ENCODE results near the gene DNAJC30.
"Not testable (repeated sequence)": the region's sequence is repeated elsewhere in the genome, so short reads cannot be mapped to it uniquely, and the experiment has no call there.

DNAJC30 gene

DNA sequence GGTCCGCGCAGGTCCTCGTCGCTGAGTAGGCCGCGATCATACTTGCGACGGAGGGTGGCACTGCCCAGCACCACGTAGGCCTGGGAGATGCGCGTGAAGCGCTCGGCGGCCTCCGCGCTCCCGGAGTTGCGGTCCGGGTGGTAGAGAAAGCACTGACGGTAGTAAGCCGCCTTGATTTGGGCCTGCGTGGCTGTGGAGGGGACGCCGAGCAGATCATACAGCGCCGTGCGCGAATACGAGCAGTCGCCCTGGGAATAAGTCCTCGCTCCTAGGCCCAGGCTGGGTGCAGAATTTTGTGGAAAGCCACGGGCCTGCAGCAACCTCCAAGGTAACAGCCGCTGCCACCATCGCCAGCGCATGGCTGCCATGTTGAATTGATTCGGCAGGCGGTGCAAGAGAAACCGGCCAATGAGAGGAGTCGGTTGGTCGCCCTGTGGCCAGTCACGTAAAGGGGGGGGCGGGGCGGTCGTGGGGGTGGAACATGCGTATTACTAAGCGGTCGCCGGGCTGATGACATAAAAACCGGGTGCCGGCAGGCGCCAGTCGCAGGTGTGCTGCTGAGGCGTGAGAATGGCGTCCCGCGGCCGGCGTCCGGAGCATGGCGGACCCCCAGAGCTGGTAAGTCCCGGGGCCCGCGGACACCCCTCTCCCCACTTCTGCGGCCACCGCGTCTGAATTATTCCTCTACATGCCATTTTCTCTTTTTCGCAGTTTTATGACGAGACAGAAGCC is at the start of gene DNAJC30, which contains the start of gene BUD23:
TSS of gene DNAJC30 (minus strand) at position 398 of the 732 bp plus-strand sequence. CDS start at position 368, 30 bp downstream.
TSS of gene BUD23 (plus strand) at position 542 of the 732 bp plus-strand sequence. CDS start at position 571, 29 bp downstream.
- peak; percentile 91 to 97 for DNase-seq (ENCODE audit: low read depth in 1 of 2, low spot score in 1 of 2)

DNA sequence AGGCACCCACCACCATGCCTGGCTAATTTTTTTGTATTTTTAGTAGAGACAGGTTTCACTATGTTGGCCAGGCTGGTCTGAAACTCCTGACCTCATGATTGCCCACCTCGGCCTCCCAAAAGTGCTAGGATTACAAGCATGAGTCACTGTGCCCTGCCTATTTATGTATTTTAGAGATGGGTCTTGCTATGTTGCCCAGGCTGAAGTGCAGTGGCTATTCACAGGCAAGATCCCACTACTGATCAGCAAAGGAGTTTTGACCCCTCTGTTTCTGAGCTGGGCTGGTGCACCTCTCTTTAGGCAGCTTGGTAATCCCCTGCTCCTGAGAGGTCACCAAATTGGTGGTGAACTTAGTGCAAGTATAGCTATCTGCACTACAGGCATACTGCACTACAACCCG is 49.1 kb upstream of the DNAJC30 start:
- no peak for DNase-seq (ENCODE audit: low read depth in 1 of 2, low spot score in 1 of 2)

DNA sequence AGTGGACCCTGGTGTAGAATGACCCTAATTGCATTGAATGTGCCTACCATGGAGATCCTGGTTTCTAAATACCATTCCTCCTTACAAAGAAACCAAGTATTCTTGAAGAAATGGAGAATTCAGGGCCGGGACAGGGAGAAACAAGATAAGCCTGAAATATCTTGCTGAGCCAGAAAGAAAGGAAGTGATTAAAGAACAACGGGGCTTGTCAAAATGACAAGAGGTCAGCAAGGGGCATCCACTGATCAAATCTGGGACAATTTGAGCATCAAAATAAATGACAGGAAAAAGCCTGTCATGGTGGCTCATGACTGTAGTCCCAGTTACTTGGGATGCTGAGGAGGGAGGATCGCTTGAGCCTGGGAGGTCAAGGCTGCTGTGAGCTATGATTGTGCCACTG is 47.2 kb upstream of the DNAJC30 start:
- DNase-seq (ENCODE audit: low read depth in 1 of 2, low spot score in 1 of 2) = no peak

DNA sequence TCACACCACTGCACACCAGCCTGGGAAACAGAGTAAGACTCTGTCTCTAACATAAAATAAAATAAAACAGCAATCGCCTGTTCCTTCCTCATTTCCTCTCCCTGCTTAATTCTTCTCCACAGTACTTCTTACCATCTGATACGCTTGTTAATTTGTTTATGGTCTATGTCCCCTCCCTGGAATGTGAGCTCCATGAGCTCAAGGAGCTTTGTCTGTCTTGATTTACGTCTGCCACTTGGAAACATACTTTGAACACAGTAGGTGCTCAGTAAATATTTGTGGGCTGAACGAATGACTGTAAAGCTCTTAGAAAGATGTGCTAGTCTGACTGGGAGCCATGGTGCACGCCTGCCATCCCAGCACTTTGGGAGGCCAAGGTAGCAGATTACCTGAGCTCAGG is 45.3 kb upstream of the DNAJC30 start:
- DNase-seq (ENCODE audit: low read depth in 1 of 2, low spot score in 1 of 2) = no peak

DNA sequence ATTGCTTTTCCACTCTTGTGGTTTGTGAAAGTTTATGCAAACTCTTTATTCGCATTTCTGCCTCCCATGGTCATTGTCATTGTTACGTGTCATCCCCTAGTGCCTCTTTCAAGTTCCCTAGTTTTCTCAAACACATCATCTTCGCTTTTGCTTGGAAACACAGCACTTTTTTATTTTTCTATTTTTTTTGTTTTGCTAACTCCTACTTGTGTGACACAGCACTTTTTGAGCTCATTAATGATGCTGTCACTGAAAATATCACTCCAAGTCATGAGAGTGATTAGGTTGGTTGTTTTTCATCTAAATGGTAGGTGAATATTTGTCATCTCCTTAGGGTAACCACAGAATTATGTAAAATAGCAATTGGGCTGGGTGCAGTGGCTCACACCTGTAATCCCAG is 44.7 kb upstream of the DNAJC30 start:
- no peak for DNase-seq (ENCODE audit: low read depth in 1 of 2, low spot score in 1 of 2)

DNA sequence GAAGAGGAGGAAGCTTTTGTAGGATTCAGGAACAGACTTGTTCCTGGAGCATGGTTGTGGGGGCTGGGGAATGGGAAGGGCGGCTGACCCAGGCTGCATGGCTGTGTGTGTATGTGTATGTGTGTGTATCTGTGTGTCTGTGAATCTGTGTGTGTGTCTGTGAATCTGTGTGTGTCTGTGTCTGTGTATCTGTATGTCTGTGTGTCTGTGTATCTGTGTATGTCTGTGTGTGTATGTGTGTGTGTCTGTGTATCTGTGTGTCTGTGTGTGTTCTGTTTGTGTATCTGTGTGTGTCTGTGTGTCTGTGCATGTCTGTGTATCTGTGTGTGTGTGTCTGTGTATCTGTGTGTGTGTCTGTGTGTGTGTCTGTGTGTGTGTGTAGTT is 42.8 kb upstream of the DNAJC30 start:
- no peak for DNase-seq (ENCODE audit: low read depth in 1 of 2, low spot score in 1 of 2)

DNA sequence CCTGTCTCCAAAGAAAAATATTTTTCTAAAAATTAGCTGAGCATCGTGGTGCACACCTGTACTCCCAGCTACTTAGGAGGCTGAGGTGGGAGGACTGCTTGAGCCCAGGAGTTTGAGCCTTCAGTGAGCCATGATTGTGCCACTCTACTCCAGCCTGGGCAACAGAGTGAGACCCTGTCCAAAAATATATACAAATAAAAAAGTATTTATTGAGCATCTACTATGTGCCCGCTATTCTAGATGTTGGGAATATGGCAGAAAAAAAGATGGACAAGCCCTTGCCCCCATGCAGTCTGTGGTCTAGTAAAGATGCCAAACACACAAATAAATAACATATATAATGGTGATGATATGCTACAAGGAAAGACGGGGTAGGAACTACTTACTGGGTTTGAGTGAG is 40.6 kb upstream of the DNAJC30 start:
- no peak for DNase-seq (ENCODE audit: low read depth in 1 of 2, low spot score in 1 of 2)

DNA sequence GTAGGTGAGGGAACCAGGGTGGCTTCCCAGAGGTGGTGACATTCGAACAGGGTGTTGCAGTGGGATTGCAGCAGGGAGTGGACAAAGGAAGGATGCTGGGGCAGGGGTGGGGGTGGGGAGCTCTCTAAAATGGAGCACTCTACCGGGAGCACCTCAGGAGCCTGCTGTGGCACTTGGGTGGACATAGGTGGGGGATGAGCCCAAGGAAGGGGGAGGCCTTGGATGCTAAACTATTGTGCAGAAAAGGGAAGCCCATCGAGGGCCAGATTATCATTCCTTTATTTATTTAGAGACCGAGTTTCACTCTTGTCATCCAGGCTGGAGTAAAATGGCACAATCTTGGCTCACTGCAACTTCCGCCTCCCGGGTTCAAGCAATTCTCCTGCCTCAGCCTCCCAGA is 39.5 kb upstream of the DNAJC30 start:
- DNase-seq (ENCODE audit: low read depth in 1 of 2, low spot score in 1 of 2) = no peak

DNA sequence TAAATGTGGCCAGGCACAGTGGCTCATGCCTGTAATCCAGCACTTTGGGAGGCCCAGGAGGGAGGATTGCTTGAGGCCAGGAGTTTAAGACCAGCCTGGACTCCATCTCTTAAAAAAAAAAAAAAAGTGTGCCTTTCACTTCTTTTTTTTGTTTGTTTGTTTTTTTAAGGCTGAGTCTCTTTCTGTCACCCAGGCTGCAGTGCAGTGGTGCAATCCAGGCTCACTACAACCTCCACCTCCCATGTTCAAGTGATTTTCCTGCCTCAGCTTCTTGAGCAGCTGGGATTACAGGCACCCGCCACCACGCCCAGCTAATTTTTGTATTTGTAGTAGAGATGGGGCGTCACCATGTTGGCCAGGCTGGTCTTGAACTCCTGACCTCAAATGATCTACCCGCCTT is 38.9 kb upstream of the DNAJC30 start:
- DNase-seq (ENCODE audit: low read depth in 1 of 2, low spot score in 1 of 2) = not testable (repeated sequence)

DNA sequence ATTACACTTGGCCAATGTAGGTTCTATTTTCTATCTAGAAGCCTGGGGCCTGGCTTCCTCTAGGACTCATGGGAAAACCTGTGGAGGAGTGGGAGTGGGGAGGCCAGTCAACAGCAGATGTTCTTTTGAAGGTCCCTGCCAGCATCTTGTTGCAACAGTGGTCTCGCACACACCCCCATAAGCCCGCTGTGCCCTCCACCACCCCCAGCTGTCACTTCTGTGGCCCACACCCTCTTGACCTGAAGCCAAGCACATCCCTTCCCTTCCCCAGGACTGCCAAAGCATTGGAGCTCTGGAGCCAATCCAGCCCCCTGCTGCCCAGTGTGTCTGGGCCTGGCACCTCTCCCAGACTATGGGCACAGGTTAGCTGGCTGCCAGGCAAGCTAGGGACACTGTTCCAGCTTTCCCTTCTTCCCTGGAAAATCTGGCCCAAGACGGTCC is 38.1 kb upstream of the DNAJC30 start:
- DNase-seq (ENCODE audit: low read depth in 1 of 2, low spot score in 1 of 2) = no peak

DNA sequence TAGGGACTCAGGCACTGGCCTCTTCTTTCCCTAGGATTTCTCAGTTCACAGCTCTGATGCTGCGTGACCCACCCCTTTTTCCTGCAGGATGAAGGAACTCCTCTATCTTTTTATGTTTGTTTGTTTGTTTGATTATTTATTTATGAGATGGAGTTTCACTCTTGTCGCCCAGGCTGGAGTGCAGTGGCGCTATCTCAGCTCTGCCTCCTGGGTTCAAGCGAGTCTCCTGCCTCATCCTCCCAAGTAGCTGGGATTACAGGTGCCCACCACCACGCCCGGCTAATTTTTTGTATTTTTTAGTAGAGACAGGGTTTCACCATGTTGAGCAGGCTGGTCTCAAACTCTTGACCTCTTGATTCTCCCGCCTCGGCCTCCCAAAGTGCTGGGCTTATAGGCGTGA is 37.2 kb upstream of the DNAJC30 start:
- DNase-seq (ENCODE audit: low read depth in 1 of 2, low spot score in 1 of 2) = not testable (repeated sequence)

DNA sequence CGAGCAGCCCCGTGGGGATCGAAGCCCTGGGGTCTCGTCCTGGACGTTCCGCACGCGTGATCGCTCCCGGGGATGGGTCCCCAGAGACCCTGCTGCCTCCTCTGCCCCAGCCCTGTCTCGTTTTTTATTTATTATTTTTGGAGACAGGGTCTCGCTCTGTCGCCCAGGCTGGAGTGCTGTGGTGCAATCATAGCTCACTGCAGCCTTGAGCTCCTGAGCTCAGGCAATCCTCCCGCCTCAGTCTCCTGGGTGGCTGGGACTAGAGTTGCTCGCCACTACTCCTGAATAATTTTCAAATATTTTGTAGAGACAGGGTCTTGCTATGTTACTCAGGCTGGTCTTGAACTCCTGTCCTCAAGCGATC is 36.5 kb upstream of the DNAJC30 start:
- no peak for DNase-seq (ENCODE audit: low read depth in 1 of 2, low spot score in 1 of 2)

DNA sequence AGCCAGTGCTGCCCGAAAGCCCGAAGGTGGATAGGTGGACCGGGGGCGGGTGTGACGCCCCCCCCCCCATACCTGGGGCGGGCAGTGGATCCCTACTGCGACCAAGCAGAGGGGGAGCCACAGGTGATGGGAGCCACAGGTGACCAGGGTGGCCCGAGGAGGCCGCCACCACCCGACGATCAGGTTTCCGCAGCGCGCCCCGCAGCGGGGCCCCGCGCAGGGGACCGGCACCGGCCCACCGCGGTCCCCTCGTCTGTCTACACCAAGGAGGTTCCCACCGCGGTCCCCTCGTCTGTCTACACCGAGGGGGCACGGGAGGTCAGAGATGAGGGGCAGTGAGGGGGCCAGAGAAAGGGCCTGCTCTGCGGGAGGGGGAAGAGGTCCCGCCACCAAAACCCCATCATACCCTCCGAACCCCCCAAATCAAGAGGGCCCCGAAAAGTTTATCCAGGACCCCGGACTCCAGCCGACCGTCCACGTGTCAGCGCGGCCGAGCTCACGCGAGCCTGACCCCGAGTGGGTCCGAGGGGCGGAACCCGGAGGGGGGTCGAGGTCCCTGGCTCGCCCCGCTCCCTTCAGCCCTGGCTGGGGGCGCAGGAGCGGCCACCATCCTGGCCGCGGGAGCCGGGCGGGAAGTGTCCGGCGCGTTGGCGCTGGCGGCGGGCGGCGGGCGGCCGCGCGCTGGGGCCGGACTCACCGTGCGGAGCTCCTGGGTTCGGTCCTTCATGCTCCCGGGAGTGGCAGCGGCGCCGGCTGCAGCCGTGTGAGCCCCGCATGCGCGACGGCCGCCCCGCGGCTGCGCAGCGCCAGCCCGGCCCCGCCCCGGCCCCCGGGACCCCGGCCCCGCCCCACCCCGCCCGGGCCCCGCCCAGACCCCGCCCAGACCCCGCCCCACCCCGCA is 35.9 kb upstream of the DNAJC30 start, which contains the start of gene STX1A:
TSS of gene STX1A (minus strand) at position 765 of the 901 bp plus-strand sequence. CDS start at position 727, 38 bp downstream.
- peak; percentile 40 to 66 for DNase-seq (ENCODE audit: low read depth in 1 of 2, low spot score in 1 of 2)

DNA sequence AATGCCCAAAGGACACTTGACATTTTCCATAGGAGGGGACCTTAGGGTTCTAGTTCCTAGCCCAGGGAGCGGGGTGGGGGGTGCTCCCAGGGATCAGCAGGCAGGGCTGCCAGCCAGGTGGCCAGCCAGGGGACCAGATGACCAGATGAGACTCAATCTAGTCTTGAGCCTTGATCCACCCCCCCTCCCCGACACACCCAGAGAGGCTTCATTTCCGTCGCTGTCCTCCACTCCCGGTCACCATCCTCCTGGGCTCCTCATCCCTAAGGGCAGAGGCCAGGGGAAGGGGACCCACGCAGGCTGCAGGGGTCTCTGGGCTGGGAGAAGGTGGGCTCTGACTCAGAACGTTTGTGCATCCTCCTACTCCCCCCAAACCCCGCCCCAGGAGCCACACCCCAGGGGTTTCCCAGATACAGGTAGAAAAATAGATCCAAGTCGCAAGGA is 35.2 kb upstream of the DNAJC30 start:
- DNase-seq (ENCODE audit: low read depth in 1 of 2, low spot score in 1 of 2) = no peak

DNA sequence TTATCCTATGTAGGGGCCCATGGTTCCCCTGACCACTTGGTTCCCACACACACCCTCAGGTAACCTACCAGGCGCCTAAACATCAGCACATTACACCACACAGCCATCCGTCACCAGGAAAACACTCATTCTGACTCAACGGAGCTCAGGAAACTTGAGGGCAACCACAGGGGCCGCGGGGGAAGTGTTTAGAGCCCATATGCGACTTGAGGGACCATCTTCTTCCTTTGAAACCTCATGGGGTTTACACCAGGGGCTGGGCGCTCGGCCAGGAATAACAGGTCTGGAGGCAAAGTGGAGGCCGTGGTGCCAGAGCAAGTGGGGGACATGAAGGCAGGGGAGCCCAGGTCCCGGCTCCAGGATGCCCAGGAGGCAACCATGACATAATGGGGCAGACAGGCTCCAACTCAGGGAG is 34.7 kb upstream of the DNAJC30 start:
- peak; percentile 37 to 60 for DNase-seq (ENCODE audit: low read depth in 1 of 2, low spot score in 1 of 2)

DNA sequence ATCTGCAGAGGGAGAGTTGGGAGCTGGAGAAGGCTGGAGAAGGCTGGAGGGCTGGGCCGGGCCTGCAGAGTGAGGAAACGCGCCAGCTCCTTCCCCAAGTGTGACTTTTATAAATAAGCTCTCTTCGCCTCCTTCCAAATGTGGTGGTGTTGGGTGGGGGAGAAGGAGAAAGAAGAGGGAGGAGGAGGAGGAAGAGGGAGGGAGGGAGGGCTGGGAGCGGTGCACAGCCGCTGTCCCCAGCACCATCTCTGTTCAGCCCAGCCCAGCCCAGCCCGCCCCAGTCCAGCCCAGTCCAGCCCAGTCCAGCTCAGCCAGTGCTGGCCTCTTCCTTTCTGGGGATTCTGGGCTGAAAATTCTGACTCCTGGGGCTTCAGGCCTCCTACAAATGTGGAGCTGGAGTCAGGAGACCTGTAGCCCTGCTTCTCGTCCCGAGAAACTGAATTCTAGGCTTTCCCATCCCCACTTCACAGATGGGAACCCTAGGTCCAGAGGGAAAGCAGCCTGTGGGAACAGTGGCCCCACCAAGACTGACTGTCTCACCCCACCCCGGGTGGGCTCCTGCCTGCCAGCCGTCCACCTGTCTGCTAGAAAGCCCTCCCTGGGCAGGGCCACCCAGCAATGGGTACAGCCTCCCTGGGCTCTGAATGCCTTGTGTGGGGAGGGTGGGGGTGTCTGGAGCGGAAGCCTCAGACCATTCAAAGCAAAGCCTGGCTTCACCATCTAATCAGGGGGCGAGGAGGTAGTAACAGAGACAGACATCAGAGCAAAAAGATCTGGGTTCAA is 34.0 kb upstream of the DNAJC30 start:
- DNase-seq (ENCODE audit: low read depth in 1 of 2, low spot score in 1 of 2) = no peak

DNA sequence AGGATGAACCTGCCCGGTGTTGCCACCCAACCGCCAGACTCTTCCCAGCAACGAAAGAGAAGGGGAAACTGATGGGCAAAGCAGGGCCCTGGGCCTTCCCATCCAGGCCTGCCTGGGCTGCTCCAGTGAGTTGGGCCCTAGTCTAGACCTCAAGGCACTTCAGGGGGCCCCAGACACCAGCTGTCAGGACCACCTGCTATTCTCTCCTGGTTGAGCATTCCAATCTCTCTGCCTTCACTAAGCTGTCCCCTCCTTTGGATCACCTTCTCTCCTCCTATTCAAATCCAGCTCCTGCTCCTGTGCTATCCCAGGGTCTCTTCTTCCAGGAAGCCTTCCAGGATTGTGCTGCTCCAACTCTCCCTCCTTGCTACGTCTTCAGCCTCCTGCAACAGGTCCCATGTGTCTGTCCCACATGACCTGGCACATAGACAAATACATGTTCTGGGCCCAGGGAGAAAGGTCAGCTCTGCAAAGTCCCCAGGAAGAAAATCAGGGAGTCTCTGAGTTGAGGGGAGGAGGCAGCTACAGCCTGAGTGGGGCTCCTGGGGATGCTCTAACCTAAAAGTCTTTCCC is 33.2 kb upstream of the DNAJC30 start:
- DNase-seq (ENCODE audit: low read depth in 1 of 2, low spot score in 1 of 2) = no peak

DNA sequence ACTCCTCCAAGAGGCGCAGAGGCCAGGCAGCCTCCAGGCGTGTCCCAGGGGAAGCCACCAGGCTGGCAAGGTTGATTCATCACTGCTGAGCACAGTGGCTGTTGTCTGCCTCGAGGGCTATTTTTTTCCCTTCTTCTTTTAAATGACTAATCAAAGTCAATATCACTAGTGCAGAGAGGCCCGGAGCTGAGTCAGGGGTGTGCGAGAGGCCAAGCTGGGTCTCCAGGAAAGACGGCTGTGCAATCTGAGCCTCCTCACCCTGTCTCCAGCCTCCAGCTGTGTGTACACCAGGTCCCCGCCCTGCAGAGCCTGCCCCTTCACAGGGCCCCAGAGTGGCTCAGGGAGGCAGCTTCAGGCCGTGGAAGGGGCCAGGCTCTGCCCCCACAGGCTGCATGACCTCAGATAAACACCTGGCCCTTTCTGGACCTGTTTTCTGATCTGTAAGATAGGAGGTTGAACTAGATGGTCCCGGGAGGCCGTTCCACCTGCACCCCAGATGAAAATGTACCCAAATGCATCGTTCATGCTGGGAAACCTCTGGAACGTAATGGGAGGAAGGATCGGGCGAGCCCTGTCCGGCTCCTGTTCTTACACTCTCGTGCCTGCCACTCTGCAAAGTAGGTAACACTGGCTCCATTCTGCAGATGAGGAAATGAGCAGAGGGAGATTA is 32.5 kb upstream of the DNAJC30 start:
- no peak for DNase-seq (ENCODE audit: low read depth in 1 of 2, low spot score in 1 of 2)

DNA sequence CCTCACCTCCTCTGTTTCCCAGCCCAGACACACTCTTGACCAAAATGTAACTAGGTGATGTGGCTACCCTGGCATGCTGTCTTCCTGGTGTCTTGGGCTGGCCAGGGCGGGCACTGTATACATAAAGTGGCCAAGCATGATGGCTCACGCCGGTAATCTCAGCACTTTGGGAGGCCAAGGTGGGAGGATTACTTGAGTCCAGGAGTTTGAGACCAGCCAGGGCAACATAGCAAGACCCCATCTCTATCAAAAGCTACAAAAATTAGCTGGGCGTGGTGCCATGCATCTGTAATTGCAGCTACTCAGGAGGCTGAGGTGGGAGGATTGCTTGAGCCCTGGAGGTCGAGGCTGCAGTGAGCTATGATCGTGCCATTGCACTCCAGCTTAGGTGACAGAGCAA is 30.1 kb upstream of the DNAJC30 start:
- not testable (repeated sequence) for DNase-seq (ENCODE audit: low read depth in 1 of 2, low spot score in 1 of 2)

DNA sequence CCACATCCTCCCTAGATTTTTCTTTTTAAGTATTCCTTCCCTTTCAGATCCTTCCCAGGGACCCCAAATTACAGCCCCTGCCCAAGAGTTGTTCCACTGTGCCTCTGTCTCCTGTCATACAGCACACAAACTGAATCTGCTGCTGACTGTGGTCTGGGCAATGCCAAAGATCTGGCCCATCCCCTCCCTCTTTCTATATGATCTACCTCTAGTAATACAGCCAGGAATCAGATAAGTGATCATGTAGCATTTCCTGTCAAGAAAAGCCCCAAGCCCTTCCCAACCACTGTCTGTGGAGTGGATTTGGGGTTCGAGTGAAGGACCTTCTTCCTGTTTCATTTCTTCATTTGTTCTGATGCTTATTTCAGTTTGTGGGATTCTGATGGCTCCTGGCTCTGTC is 29.5 kb upstream of the DNAJC30 start:
- DNase-seq (ENCODE audit: low read depth in 1 of 2, low spot score in 1 of 2) = no peak

Measured in activated T-helper 1 cell treated with anti-CD3 and anti-CD28 coated beads, Interleukin-2, amount 50 U/mL, for 16 hours (primary cell).